ENCODE data around the gene KRTAP21-3.

DNA sequence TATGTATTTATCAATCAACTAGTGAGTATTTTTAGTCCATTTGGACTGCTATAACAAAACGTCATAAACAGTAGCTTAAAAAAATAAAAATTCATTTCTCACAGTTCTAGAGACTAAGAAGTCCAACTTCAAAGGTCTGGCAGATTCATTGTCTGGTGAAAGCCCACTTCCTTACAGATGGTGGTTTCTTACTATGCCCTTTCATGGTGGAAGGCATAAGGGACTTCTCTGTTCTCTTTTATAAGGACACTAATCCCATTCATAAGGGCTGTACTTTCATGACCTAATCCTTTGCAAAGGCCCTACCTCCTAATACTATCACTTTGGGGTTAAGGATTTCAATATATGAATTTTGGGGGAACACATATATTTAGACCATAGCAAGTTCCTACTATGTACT is 38.0 kb downstream of the KRTAP21-3 start:
- TF ChIP-seq, protein P1, sequence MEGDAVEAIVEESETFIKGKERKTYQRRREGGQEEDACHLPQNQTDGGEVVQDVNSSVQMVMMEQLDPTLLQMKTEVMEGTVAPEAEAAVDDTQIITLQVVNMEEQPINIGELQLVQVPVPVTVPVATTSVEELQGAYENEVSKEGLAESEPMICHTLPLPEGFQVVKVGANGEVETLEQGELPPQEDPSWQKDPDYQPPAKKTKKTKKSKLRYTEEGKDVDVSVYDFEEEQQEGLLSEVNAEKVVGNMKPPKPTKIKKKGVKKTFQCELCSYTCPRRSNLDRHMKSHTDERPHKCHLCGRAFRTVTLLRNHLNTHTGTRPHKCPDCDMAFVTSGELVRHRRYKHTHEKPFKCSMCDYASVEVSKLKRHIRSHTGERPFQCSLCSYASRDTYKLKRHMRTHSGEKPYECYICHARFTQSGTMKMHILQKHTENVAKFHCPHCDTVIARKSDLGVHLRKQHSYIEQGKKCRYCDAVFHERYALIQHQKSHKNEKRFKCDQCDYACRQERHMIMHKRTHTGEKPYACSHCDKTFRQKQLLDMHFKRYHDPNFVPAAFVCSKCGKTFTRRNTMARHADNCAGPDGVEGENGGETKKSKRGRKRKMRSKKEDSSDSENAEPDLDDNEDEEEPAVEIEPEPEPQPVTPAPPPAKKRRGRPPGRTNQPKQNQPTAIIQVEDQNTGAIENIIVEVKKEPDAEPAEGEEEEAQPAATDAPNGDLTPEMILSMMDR (IDR thresholded peaks at IDR 0.05): no peak
- no peak for TF ChIP-seq POLR2A (IDR thresholded peaks at IDR 0.05)
- no peak for TF ChIP-seq EP300 (IDR thresholded peaks at IDR 0.05)

Measured in tibial nerve (tissue), 4 donors.